NCI-H748 (cell line): ENCODE data around the gene PAX7.

Experiments used
- DNase-seq: peaks from one replicate; lab custom pipeline; 2025; ENCODE audit not compliant: unreplicated experiment; lab: John Stamatoyannopoulos, UW

PAX7 gene

GRCh38 chr1:18618546-18619466 lies 11.8 kb upstream of the PAX7 start:
- DNase-seq = no peak

GRCh38 chr1:18619467-18619835 lies 11.2 kb upstream of the PAX7 start:
- DNase-seq = no peak

DNA sequence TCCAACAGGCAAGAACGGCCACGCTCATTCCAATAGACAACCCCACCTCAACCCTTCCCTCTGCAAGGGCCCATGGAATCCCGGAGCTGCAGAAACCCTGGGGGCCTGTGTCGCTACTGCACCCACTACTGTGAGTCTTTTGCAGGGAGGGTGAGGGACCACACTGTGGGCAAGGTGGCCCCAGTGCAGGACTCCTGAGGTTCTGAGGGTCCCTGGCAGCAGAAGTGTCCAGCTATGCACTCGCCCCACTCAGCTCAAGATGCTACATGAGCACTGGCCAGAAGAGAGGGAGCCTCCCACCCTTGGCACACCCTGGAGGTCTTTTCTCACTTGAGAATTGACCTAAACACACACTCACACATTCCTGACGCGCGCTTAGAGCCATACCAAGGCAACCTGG lies 2.1 kb upstream of the PAX7 start:
- DNase-seq = no peak

- DNase-seq = no peak
Observed at GRCh38 chr1:18629659-18630510, 761 bp upstream of the PAX7 start.

DNA sequence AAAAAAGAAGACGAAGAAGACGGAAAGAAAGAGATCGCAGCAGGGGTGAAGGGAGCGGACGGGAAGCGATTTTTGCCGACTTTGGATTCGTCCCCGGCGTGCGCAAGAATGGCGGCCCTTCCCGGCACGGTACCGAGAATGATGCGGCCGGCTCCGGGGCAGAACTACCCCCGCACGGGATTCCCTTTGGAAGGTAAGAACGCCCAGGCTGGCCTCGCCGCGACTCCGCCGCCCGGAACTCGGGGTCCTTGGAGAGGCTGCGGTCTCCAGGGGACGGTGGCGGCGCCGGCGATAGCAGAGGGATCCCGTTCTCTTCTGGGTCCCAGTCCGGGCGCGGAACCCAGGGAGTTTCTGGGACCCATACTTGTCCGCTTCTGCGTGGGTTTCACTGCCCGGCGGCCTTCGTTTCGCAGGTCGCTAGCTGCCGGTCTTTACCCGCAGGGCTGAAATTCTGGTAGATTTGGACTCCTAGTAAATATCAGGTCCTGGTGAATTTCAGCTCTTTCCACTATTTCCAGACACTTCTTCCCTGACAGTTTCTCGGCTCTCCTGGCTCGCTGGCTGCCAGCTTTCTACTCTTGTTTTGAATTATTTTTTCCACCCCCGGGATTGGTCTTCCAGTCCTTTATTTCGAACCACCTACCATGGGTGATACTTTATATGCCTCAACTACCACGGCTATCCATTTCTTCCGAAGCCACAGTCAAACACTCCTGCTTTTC lies 1.0 kb downstream of the PAX7 start:
- DNase-seq = no peak

DNA sequence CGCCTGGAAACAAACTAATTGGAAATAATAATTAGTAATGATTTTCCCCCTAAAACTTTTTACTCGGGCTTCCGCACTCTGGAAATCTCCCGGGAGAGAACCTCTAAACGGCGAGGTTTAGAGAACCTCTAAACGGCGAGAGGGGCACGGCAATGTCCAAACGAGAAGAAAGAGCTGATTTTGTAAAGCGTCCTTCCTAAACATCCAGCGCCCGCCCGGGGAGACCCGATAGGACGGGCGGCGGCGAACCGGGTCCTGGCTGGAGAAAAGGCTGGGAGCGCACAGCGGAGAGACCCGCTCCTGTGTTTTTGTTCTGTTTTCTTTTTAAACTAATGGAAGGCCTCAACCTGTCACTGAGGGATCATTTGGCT lies 1.6 kb downstream of the PAX7 start:
- DNase-seq = no peak

- no peak for DNase-seq
Observed at GRCh38 chr1:18632783-18633421, 2.3 kb downstream of the PAX7 start.

GRCh38 chr1:18633422-18634155 lies 2.9 kb downstream of the PAX7 start:
- no peak for DNase-seq

DNA sequence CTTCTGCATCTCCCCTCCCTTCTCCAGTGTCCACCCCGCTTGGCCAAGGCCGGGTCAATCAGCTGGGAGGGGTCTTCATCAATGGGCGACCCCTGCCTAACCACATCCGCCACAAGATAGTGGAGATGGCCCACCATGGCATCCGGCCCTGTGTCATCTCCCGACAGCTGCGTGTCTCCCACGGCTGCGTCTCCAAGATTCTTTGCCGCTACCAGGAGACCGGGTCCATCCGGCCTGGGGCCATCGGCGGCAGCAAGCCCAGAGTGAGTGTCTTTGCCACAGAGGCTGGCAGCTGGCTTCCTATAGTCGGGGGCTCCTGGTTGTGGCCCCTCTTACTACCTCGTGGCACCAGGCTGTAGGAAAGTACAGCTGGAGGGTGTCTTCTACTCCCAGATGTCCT lies 3.6 kb downstream of the PAX7 start:
- DNase-seq = no peak

DNA sequence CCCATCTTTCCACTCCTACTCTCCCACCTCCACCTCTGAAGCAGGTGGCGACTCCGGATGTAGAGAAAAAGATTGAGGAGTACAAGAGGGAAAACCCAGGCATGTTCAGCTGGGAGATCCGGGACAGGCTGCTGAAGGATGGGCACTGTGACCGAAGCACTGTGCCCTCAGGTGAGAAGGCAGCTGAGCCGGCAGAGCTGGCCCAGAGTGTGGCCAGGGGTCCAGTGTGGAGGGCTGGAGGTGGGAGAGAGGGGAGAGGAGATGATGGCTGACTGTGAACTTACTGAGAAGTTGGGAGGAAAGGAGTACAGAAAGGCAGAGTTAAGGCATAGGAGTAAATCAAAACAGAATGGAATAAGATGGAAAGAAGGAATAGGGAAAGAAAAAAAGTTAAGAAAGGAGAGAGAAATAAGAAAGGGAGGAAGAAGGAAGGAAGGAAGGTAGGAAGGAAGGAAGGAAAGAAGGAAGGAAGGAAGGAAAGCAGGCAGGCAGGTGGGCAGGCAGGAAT lies 4.5 kb downstream of the PAX7 start:
- DNase-seq = no peak

- no peak for DNase-seq
Observed at GRCh38 chr1:18635891-18636595, 5.4 kb downstream of the PAX7 start.

- DNase-seq = no peak
Observed at GRCh38 chr1:18636596-18637508, 6.2 kb downstream of the PAX7 start.

GRCh38 chr1:18637511-18637960 lies 6.9 kb downstream of the PAX7 start:
- DNase-seq = no peak

DNA sequence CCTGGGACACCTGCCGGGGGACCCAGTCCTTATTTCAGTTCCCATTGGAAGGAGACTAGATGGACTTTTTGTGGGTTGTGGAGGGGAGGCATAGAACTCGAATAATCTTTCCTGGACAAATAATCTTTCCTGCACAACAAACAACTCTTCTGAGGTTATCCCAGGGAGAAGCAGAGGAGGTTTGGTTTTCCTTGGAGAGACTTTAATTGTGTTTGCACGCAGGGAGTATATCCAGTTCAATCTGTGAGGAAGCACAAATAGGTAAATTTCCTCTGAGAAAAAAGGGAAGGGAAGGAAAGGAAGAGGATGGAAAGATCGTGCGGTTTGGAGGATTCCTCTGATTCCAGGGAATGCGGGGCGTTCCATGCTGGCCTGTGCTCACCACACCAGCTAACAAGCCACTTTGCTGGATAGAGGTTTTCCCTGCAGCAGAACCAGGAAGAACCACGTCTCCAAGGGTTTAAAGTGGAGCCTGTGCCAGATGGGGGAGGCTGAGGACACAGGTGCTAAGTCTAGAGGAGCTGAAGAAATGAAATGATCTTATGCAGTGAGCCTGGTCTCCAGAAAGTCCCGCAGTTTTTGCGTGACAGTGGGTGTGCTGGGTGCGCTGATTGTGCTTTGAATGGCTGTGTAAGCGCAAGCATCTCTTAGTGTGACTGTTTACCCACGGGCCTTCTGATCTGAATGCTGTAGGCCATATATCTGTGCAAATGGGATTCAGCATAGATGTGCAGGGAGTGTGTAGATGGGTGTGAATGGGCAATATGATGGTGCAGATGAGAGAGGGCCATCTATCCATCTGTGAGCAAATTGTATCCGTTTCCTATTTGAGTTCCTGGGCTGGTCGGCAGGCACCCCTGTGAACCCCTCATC lies 7.6 kb downstream of the PAX7 start:
- no peak for DNase-seq

DNA sequence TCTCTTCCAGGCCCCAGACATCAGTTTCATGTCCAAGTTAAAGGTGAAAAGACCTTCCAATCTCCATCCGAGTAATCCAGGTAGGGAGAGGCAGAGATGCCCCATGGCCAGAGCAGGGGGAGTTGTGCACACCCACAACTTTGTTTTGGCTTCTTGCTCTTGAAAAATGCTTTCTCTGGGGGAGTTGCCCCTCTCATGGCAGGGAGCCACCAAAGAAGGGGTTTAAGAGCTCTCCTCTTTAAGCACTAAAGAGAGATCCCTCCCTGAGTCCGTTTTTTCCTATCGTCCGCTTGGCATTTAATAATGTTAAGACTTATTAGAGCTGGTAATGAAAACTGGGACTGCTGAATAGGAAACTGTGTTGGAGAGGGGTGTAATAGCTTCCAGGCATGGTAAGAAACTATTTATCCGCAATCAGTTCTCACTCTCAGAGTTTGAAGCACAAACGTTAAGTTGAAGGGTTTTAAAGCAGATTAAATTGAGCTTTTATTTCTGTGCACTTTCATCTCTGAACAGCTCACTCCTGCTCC lies 8.3 kb downstream of the PAX7 start:
- DNase-seq = no peak

DNA sequence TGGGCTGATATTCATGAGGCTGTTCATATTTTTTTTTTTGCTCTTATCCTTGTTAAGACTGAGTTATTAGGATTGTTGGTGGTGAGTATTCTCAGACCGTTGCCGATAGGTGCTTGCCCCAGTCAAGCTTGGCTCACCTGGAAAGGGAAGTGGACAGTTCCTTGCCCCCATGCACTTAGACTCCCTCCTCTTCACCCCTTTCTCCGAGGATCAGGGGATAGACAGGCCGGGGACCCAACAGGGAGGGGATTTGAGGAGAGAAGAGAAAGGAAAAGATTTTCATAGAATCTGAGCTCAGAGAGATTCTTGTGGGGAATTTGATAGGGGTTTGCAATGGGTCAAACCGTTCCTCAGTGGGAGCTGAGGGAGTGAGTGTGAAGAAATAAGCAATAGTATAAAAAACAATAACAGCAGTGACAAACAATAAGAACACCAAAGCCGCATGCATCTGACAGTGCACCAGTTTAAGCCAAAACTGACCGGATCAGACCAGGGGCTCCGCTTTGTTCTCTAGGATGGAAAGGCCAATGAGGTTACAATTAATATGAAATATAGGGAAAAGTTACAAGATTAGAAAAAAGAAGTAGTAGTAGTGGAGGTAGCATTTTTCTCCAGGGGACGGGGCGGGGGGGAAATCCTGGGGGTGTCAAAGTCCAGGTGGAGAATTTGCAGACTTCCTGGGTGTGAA lies 8.9 kb downstream of the PAX7 start:
- no peak for DNase-seq
